ENCODE results near the gene RUNDC3A. TPM values are rescaled to one million over a fixed set of nuclear protein-coding genes. Genes with fewer than 3 reads are reported as not detected.

The RUNDC3A gene
- total RNA-seq, 1 donor from 2014 or later = 3.3 TPM

DNA sequence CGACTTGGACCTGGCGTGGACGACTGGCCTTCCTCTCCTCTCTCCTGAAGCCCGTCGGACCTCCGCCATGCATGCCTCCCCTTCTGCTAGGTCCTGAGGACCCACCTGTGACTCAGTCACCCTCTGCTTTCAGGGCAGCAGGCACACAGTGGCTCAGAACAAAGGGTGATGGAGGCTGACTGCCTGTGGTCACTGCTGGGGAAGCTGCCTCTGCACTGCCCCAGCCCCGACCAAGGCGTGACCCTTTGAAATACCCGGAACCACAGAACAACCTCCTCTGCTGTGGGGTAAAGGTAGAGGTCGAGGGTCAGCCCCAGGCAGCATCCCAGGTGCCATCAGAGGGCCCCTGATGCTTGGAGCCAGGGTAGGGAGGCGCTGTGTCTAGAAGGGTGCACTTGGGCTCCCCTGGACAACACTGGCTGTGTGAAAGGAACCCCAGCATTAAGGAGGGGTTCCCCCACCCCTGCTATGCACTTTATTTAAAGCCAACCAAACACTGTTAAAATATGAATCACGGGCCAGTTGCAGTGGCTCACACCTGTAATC is 27.9 kb upstream of the RUNDC3A start:
- Histone ChIP-seq H3K4me3 (ENCODE audit: low read depth, low read length) (no peak overlapping the region), H3K36me3 (ENCODE audit: control insufficient read depth, insufficient read depth, low read length) (no peaks in the 10 kb centered on the region), H3K27me3 (ENCODE audit: control insufficient read depth, insufficient read depth, low read length) (no peaks in the 10 kb centered on the region)
- DNase-seq (ENCODE audit: low read depth) = no peak
- TF ChIP-seq, protein P1, sequence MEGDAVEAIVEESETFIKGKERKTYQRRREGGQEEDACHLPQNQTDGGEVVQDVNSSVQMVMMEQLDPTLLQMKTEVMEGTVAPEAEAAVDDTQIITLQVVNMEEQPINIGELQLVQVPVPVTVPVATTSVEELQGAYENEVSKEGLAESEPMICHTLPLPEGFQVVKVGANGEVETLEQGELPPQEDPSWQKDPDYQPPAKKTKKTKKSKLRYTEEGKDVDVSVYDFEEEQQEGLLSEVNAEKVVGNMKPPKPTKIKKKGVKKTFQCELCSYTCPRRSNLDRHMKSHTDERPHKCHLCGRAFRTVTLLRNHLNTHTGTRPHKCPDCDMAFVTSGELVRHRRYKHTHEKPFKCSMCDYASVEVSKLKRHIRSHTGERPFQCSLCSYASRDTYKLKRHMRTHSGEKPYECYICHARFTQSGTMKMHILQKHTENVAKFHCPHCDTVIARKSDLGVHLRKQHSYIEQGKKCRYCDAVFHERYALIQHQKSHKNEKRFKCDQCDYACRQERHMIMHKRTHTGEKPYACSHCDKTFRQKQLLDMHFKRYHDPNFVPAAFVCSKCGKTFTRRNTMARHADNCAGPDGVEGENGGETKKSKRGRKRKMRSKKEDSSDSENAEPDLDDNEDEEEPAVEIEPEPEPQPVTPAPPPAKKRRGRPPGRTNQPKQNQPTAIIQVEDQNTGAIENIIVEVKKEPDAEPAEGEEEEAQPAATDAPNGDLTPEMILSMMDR (IDR thresholded peaks at IDR 0.05; ENCODE audit: insufficient read depth, low read length, poor library complexity, severe bottlenecking) = no peak

DNA sequence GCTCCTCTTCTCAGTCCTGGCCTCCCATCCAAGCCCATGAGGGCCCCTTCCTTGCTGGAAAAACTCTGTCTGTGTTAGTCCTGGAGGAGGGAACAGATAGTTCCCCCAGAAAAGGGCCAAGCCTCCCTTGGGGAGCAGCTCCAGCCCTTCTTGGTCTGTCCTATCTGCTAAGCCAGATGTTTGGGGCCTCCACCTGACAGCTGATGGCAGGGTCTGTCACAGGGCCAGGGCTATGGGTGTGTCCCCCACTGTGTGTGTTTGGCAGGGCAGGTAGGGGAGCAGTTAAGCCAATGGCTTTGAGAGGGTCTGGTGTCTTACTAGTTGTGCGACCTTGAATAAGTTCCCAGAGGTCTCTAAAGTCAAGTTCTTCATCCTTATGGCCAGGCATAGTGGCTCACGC is 26.8 kb upstream of the RUNDC3A start:
- Histone ChIP-seq H3K36me3 (ENCODE audit: control insufficient read depth, insufficient read depth, low read length) (no peaks in the 10 kb centered on the region), H3K27me3 (ENCODE audit: control insufficient read depth, insufficient read depth, low read length) (no peaks in the 10 kb centered on the region), H3K4me3 (ENCODE audit: low read depth, low read length) (no peak overlapping the region)
- DNase-seq (ENCODE audit: low read depth) = no peak
- TF ChIP-seq, protein P1 (IDR thresholded peaks at IDR 0.05; ENCODE audit: insufficient read depth, low read length, poor library complexity, severe bottlenecking) = no peak

DNA sequence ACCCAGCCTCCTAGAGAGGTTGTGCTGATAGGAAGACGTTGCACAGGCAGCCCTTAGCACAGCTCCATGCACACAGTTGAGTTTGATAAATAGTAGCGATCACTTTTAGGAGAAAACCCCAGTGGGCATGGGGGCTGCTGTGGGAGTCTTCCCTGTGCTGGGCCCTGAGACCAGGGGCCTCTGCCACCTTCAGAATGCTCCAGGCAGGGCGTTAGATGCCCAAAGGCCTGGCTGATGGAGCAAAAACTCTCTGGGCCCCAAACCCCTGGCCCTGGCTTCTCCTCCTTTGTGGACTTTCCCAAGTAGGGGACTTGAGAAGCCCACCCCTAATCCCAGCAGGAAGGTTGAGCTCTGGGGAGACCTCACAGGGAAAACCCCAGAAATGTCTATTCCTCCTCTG is 26.1 kb upstream of the RUNDC3A start:
- no peak overlapping the region for H3K4me3 ChIP-seq (ENCODE audit: low read depth, low read length)
- no peak for DNase-seq (ENCODE audit: low read depth)
- H3K36me3 ChIP-seq (ENCODE audit: control insufficient read depth, insufficient read depth, low read length) = no peaks in the 10 kb centered on the region
- TF ChIP-seq, protein P1 (IDR thresholded peaks at IDR 0.05; ENCODE audit: insufficient read depth, low read length, poor library complexity, severe bottlenecking) = no peak
- H3K27me3 ChIP-seq (ENCODE audit: control insufficient read depth, insufficient read depth, low read length) = no peaks in the 10 kb centered on the region

DNA sequence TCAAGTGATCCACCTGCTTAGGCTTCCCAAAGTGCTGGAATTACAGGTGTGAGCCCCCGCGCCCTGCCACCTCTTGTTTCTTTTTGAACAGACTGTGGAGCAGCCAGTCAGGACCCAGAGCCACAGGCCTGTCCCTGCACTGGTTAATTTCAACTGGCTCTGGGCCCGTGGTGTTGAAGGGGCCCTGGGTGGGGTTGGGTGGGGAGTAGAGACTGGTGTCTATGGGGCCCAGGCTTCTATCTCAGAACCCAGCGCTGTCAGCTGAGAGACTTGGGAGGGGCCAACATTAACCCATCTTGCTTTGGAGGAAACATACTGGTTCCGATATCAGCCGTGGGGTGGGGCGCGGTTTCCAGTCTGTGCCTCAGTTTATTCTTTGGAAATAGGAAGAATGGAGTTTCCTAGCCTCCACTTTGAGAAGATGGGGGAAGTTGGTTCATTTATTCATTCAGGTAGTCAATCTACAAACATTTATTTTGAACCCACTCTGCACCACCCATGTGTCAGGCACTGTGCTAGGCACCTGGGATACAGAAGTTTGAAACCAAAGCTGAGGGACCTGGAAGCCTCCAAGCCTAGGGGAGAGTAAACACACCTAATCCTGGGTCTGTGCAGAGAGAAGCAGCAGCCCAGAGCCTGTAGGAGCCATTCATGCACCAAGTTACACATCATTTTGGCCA is 24.9 kb upstream of the RUNDC3A start:
- TF ChIP-seq, protein P1 (IDR thresholded peaks at IDR 0.05; ENCODE audit: insufficient read depth, low read length, poor library complexity, severe bottlenecking) = no peak
- Histone ChIP-seq H3K27me3 (ENCODE audit: control insufficient read depth, insufficient read depth, low read length) (no peaks in the 10 kb centered on the region), H3K4me3 (ENCODE audit: low read depth, low read length) (no peak overlapping the region), H3K36me3 (ENCODE audit: control insufficient read depth, insufficient read depth, low read length) (no peaks in the 10 kb centered on the region)
- no peak for DNase-seq (ENCODE audit: low read depth)

DNA sequence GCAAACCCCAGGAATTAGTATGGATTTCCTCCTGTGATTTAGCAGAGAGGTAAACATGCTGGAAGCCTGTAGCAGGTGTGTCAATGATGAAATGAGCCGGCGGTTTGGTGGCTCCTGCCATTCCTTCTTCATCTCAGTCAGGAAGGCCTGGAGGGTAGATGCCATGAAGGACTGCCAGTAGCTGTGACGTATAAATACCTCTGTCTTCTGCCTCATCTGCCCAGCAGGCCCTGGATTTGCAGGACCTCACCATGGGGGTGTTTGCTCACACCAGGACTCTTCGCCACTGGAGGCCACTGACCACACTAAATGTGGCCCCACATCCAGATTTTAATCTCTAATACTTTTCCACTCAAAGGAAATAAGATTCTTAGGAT is 24.4 kb upstream of the RUNDC3A start:
- no peaks in the 10 kb centered on the region for H3K36me3 ChIP-seq (ENCODE audit: control insufficient read depth, insufficient read depth, low read length)
- no peak for DNase-seq (ENCODE audit: low read depth)
- H3K27me3 ChIP-seq (ENCODE audit: control insufficient read depth, insufficient read depth, low read length) = no peaks in the 10 kb centered on the region
- H3K4me3 ChIP-seq (ENCODE audit: low read depth, low read length) = no peak overlapping the region
- TF ChIP-seq, protein P1 (IDR thresholded peaks at IDR 0.05; ENCODE audit: insufficient read depth, low read length, poor library complexity, severe bottlenecking) = no peak

DNA sequence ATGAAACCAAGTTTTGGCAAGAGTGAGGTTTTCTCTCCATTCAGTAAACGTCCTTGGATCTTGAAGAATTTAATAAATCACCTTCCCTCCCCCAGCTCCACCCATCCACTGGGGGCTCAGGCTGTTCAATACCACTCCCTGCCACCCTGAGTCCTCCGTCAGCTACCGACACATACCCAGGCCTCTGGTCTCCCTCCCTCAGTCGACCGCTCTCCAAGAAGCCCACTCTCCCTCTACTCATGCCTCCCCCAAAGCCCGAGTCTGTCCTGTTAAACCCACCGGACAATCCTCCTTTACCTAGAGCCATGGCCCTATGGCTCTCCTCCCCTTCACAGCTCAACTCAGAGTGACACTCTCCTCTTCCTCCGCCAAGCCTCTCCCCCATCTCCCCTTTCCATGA is 20.8 kb upstream of the RUNDC3A start:
- DNase-seq (ENCODE audit: low read depth) = no peak
- TF ChIP-seq, protein P1 (IDR thresholded peaks at IDR 0.05; ENCODE audit: insufficient read depth, low read length, poor library complexity, severe bottlenecking) = no peak
- Histone ChIP-seq H3K36me3 (ENCODE audit: control insufficient read depth, insufficient read depth, low read length) (no peaks in the 10 kb centered on the region), H3K27me3 (ENCODE audit: control insufficient read depth, insufficient read depth, low read length) (no peaks in the 10 kb centered on the region), H3K4me3 (ENCODE audit: low read depth, low read length) (no peak overlapping the region)
